ENCODE results near the gene SLC30A2.

The SLC30A2 gene

DNA sequence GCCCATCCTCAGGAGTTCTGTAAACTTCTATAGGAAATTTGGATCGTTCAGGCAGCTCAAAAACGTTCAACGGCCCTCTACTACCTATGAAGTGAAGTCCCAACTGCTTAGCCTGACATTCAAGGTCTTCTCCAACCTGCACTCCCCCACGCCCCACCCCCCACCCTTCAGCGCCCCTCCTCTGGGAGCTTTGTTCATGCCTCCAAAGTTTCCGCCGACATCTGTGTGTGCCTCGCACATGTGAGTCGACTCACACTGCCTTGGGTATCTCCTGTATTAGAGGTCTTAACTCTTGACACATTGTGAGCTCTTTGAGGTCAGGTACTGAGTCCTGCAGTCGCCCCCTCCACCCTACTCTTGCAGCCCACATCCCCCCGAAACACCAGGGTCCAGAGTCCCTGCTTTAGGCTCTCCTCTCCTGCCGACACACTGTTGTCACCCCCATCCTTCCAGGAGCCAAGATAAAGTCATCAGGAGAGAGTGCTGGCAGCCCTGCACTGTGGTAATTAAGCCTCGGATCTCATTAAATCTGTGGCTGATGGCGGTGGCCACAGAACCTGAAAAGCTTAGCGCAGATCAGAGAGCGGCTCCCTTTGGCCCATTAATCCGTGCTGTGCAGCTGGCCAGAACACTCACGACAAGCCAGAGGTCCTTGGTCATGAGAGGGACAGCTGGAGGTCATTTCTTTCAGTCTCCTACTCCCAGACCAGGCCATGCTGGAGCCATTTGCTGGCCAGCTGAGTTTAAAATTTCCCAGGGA is 46.7 kb downstream of the SLC30A2 start:
- Histone ChIP-seq H3K4me1 (ENCODE audit: control insufficient read depth in 1 of 2, insufficient read depth in 2 of 2, low read length in 2 of 2) (peaks cover 12 to 16% of the 10 kb centered on the region in 2 donors), H3K27ac (ENCODE audit: low read depth, low read length) (no peak overlapping the region), H3K4me3 (ENCODE audit: low read depth in 1 of 2, low read length in 2 of 2) (no peak overlapping the region), H3K36me3 (ENCODE audit: control insufficient read depth in 1 of 2, insufficient read depth in 2 of 2, low read length in 2 of 2) (no peaks in the 10 kb centered on the region), H3K27me3 (ENCODE audit: control insufficient read depth in 1 of 2, insufficient read depth in 2 of 2, low read length in 2 of 2) (no peaks in the 10 kb centered on the region), H3K9ac (ENCODE audit: low read depth in 1 of 2, low read length in 2 of 2) (no peak overlapping the region), H3K9me3 (ENCODE audit: control insufficient read depth in 1 of 2, low read length in 2 of 2) (no peaks in the 10 kb centered on the region)

GRCh38 chr1:25997828-25998761 is 47.8 kb downstream of the SLC30A2 start, which contains the start of gene PAFAH2:
Gene PAFAH2, minus strand, starts transcription at chr1:25998063. Its CDS starts 7,247 bp downstream, at chr1:25990816.
- Histone ChIP-seq H3K27ac (ENCODE audit: low read depth, low read length) (peak within 1 kb of the TSS; percentile 35), H3K4me1 (ENCODE audit: control insufficient read depth in 1 of 2, insufficient read depth in 2 of 2, low read length in 2 of 2) (peaks cover 12 to 16% of the 10 kb centered on the region in 2 donors), H3K9ac (ENCODE audit: low read depth in 1 of 2, low read length in 2 of 2) (peak within 1 kb of the TSS; percentile 69 to 85)

GRCh38 chr1:25996966-25997827 is 48.7 kb downstream of the SLC30A2 start:
- Histone ChIP-seq H3K27ac (ENCODE audit: low read depth, low read length) (peak overlapping the region; percentile 35), H3K4me3 (ENCODE audit: low read depth in 1 of 2, low read length in 2 of 2) (peak overlapping the region; percentile 81 to 82), H3K9ac (ENCODE audit: low read depth in 1 of 2, low read length in 2 of 2) (peak overlapping the region; percentile 69 to 85), H3K36me3 (ENCODE audit: control insufficient read depth in 1 of 2, insufficient read depth in 2 of 2, low read length in 2 of 2) (no peaks in the 10 kb centered on the region), H3K9me3 (ENCODE audit: control insufficient read depth in 1 of 2, low read length in 2 of 2) (no peaks in the 10 kb centered on the region), H3K4me1 (ENCODE audit: control insufficient read depth in 1 of 2, insufficient read depth in 2 of 2, low read length in 2 of 2) (peaks cover 16% of the 10 kb centered on the region in 2 donors), H3K27me3 (ENCODE audit: control insufficient read depth in 1 of 2, insufficient read depth in 2 of 2, low read length in 2 of 2) (no peaks in the 10 kb centered on the region)

More at GRCh38 chr1:25997828-25998761, 47.8 kb downstream of the SLC30A2 start, which contains the start of gene PAFAH2:
- Histone ChIP-seq H3K36me3 (ENCODE audit: control insufficient read depth in 1 of 2, insufficient read depth in 2 of 2, low read length in 2 of 2) (no peaks in the 10 kb centered on the region), H3K27me3 (ENCODE audit: control insufficient read depth in 1 of 2, insufficient read depth in 2 of 2, low read length in 2 of 2) (no peaks in the 10 kb centered on the region), H3K4me3 (ENCODE audit: low read depth in 1 of 2, low read length in 2 of 2) (peak within 1 kb of the TSS; percentile 81 to 82), H3K9me3 (ENCODE audit: control insufficient read depth in 1 of 2, low read length in 2 of 2) (no peaks in the 10 kb centered on the region)

GRCh38 chr1:25994402-25995150 is 51.3 kb downstream of the SLC30A2 start:
- peaks cover 16% of the 10 kb centered on the region in 2 donors for H3K4me1 ChIP-seq (ENCODE audit: control insufficient read depth in 1 of 2, insufficient read depth in 2 of 2, low read length in 2 of 2)
- H3K9me3 ChIP-seq (ENCODE audit: control insufficient read depth in 1 of 2, low read length in 2 of 2), result no peaks in the 10 kb centered on the region
- H3K27me3 ChIP-seq (ENCODE audit: control insufficient read depth in 1 of 2, insufficient read depth in 2 of 2, low read length in 2 of 2), result no peaks in the 10 kb centered on the region
- H3K27ac ChIP-seq (ENCODE audit: low read depth, low read length), result no peak overlapping the region
- no peak overlapping the region for H3K9ac ChIP-seq (ENCODE audit: low read depth in 1 of 2, low read length in 2 of 2)
- H3K4me3 ChIP-seq (ENCODE audit: low read depth in 1 of 2, low read length in 2 of 2), result no peak overlapping the region
- H3K36me3 ChIP-seq (ENCODE audit: control insufficient read depth in 1 of 2, insufficient read depth in 2 of 2, low read length in 2 of 2), result peaks cover 5 to 7% of the 10 kb centered on the region in 2 donors

DNA sequence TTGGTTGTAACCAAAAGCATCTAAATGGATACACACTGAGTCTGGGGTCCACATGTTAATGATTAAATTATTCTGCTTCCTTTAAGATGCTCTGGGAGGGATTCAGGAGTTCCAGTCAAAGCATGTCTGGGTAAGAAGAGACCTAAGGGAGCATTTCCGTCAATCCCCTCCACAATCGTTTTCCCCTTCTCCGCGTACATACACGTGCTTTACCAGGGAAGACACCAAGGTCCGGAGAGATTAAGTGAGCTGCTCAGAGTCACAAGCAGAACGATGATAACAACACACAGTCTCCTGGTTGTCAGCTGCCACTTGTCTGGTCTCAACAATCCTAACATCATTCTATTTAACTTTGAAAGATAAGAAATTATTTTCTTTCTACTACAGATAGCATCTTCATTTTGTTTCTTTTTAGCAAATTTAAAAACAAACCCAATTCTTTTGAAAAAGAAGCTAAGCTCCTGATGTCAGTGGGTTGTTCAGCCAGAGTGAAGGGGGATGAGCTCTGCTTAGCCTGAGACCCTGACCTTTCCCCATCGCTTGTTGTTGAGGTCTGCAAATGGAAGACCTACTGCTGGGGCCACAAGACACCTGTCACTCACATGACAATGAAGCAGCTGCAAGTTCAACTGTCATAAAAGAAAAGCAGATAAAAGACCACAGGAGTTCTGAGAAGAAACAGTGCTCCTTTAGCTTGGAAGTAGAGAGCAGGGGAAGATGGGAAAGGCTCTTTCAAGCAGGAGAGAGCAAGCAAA is 52.5 kb downstream of the SLC30A2 start:
- Histone ChIP-seq H3K4me3 (ENCODE audit: low read depth in 1 of 2, low read length in 2 of 2) (no peak overlapping the region), H3K36me3 (ENCODE audit: control insufficient read depth in 1 of 2, insufficient read depth in 2 of 2, low read length in 2 of 2) (peaks cover 9 to 15% of the 10 kb centered on the region in 2 donors), H3K9me3 (ENCODE audit: control insufficient read depth in 1 of 2, low read length in 2 of 2) (no peaks in the 10 kb centered on the region), H3K4me1 (ENCODE audit: control insufficient read depth in 1 of 2, insufficient read depth in 2 of 2, low read length in 2 of 2) (peaks cover 12% of the 10 kb centered on the region in 2 donors), H3K9ac (ENCODE audit: low read depth in 1 of 2, low read length in 2 of 2) (no peak overlapping the region), H3K27ac (ENCODE audit: low read depth, low read length) (no peak overlapping the region), H3K27me3 (ENCODE audit: control insufficient read depth in 1 of 2, insufficient read depth in 2 of 2, low read length in 2 of 2) (no peaks in the 10 kb centered on the region)

DNA sequence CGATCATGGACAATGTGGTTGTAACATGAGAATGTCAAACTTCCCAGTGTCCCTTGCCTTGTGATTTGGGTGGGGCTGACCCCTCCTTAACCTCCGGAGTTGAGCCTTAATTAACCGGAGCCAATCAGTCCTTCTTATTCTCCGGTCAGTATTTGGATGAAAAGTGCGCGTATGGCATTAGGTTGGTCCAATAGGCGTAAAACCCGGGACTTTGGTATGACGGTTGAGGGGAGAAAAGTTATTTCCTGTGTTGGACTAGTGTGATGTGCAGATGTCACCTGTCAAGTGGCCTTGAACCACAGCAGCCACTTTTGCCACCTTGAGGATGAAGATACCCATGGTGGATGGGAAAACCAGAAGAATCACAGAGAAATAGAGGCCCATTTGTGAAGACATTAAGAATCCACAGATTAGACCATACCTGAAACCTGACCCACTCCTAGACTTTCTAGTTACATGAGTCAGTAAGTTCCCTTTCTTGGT is 53.2 kb downstream of the SLC30A2 start:
- no peak overlapping the region for H3K27ac ChIP-seq (ENCODE audit: low read depth, low read length)

GRCh38 chr1:25991937-25992688 is 53.8 kb downstream of the SLC30A2 start:
- peaks cover 7 to 9% of the 10 kb centered on the region in 2 donors for H3K4me1 ChIP-seq (ENCODE audit: control insufficient read depth in 1 of 2, insufficient read depth in 2 of 2, low read length in 2 of 2)
- H3K4me3 ChIP-seq (ENCODE audit: low read depth in 1 of 2, low read length in 2 of 2), result no peak overlapping the region
- H3K9me3 ChIP-seq (ENCODE audit: control insufficient read depth in 1 of 2, low read length in 2 of 2), result no peaks in the 10 kb centered on the region
- no peak overlapping the region for H3K9ac ChIP-seq (ENCODE audit: low read depth in 1 of 2, low read length in 2 of 2)
- no peaks in the 10 kb centered on the region for H3K27me3 ChIP-seq (ENCODE audit: control insufficient read depth in 1 of 2, insufficient read depth in 2 of 2, low read length in 2 of 2)
- no peak overlapping the region for H3K27ac ChIP-seq (ENCODE audit: low read depth, low read length)
- H3K36me3 ChIP-seq (ENCODE audit: control insufficient read depth in 1 of 2, insufficient read depth in 2 of 2, low read length in 2 of 2), result peaks cover 9 to 25% of the 10 kb centered on the region in 2 donors

More for the DNA sequence above, 53.2 kb downstream of the SLC30A2 start:
- Histone ChIP-seq H3K4me3 (ENCODE audit: low read depth in 1 of 2, low read length in 2 of 2) (no peak overlapping the region), H3K9me3 (ENCODE audit: control insufficient read depth in 1 of 2, low read length in 2 of 2) (no peaks in the 10 kb centered on the region), H3K9ac (ENCODE audit: low read depth in 1 of 2, low read length in 2 of 2) (no peak overlapping the region), H3K4me1 (ENCODE audit: control insufficient read depth in 1 of 2, insufficient read depth in 2 of 2, low read length in 2 of 2) (peaks cover 9 to 12% of the 10 kb centered on the region in 2 donors), H3K27me3 (ENCODE audit: control insufficient read depth in 1 of 2, insufficient read depth in 2 of 2, low read length in 2 of 2) (no peaks in the 10 kb centered on the region), H3K36me3 (ENCODE audit: control insufficient read depth in 1 of 2, insufficient read depth in 2 of 2, low read length in 2 of 2) (peaks cover 9 to 21% of the 10 kb centered on the region in 2 donors)

GRCh38 chr1:25990702-25991395 is 55.1 kb downstream of the SLC30A2 start:
- Histone ChIP-seq H3K36me3 (ENCODE audit: control insufficient read depth in 1 of 2, insufficient read depth in 2 of 2, low read length in 2 of 2) (peaks cover 9 to 25% of the 10 kb centered on the region in 2 donors), H3K4me3 (ENCODE audit: low read depth in 1 of 2, low read length in 2 of 2) (peak overlapping the region; percentile 44 to 53), H3K4me1 (ENCODE audit: control insufficient read depth in 1 of 2, insufficient read depth in 2 of 2, low read length in 2 of 2) (peaks cover 0 to 4% of the 10 kb centered on the region in 2 donors)

More at GRCh38 chr1:25990702-25991395, 55.1 kb downstream of the SLC30A2 start:
- Histone ChIP-seq H3K27ac (ENCODE audit: low read depth, low read length) (no peak overlapping the region), H3K9me3 (ENCODE audit: control insufficient read depth in 1 of 2, low read length in 2 of 2) (no peaks in the 10 kb centered on the region), H3K9ac (ENCODE audit: low read depth in 1 of 2, low read length in 2 of 2) (peak overlapping the region; percentile 7 to 31), H3K27me3 (ENCODE audit: control insufficient read depth in 1 of 2, insufficient read depth in 2 of 2, low read length in 2 of 2) (no peaks in the 10 kb centered on the region)

Measured in duodenal mucosa (tissue), 2 donors.